H1 (cell line): ENCODE measurements around the gene TBC1D16. TPM values are rescaled to one million over a fixed set of nuclear protein-coding genes. Genes with fewer than 3 reads are reported as not detected.
A peak's percentile ranks its signal among the peaks of the same experiment; 100 is the strongest.

Experiments used
- BACH1 ChIP-seq: IDR thresholded peaks from 2 replicates; pipeline ENCODE4 v1.6.1; 2012; ENCODE audit warnings: low read length, improper control_type of control experiment
- BCL11A ChIP-seq, 2 experiments: IDR thresholded peaks; one replicate each; pipeline ENCODE4 v1.6.1; 2011; ENCODE audit warnings: low read depth in 2 of 2, low read length in 2 of 2, mild to moderate bottlenecking in 2 of 2
- CBX8 ChIP-seq: fragments of 300-800, 300-1000 bp; sonication (generic); IDR thresholded peaks from 2 replicates; pipeline ENCODE4 v1.7.1; 2016; ENCODE audit warnings: low read depth, low read length, borderline replicate concordance
- CEBPB ChIP-seq: IDR thresholded peaks from 2 replicates; pipeline ENCODE4 v1.6.1; 2012; ENCODE audit warnings: low read depth, low read length
- CREB1 ChIP-seq: IDR thresholded peaks from 2 replicates; pipeline ENCODE4 v1.6.1; 2012; ENCODE audit warnings: inconsistent platforms
- HDAC2 ChIP-seq, 2 experiments: fragments of 300-600 bp in 1 of 2; sonication (generic) in 1 of 2; IDR thresholded peaks; 2 replicates each; pipeline ENCODE4 v1.6.1; 2011 to 2012; ENCODE audit warnings: low read depth in 2 of 2, low read length in 2 of 2, mild to moderate bottlenecking in 2 of 2, moderate library complexity in 2 of 2, borderline replicate concordance in 1 of 2, inconsistent platforms in 1 of 2
- JUN ChIP-seq: IDR thresholded peaks from 2 replicates; pipeline ENCODE4 v1.6.1; 2011; ENCODE audit warnings: low read depth, mild to moderate bottlenecking, improper control_type of control experiment, low read length
- JUND ChIP-seq: IDR thresholded peaks from 2 replicates; pipeline ENCODE4 v1.6.1; 2011; ENCODE audit warnings: mild to moderate bottlenecking, improper control_type of control experiment, low read length
- POU5F1 ChIP-seq: IDR thresholded peaks from 2 replicates; pipeline ENCODE4 v1.6.1; 2011; ENCODE audit warnings: low read depth, mild to moderate bottlenecking, low read length, moderate library complexity
- RAD21 ChIP-seq, 2 experiments: IDR thresholded peaks in 1 of 2; conservative IDR thresholded peaks in 1 of 2; 2 replicates each; pipeline ENCODE4 v1.6.1; 2011; ENCODE audit warnings: low read depth in 2 of 2, low read length in 2 of 2, improper control_type of control experiment in 1 of 2, inconsistent platforms in 1 of 2, mild to moderate bottlenecking in 1 of 2, moderate library complexity in 1 of 2
- RBBP5 ChIP-seq: IDR thresholded peaks from 2 replicates; pipeline ENCODE4 v1.7.1; 2012; ENCODE audit warnings: low read depth, mild to moderate bottlenecking, inconsistent platforms, low read length, moderate library complexity, borderline replicate concordance
- SAP30 ChIP-seq: fragments of 300-600 bp; sonication (generic); IDR thresholded peaks from 2 replicates; pipeline ENCODE4 v1.7.1; 2012; ENCODE audit warnings: low read length, moderate library complexity, mild to moderate bottlenecking, inconsistent platforms; ENCODE audit not compliant: insufficient read depth, insufficient replicate concordance
- SIN3A ChIP-seq, 2 experiments: IDR thresholded peaks in 1 of 2; conservative IDR thresholded peaks in 1 of 2; 2 replicates each; pipeline ENCODE4 v1.6.1; 2011 to 2012; ENCODE audit warnings: low read length in 2 of 2, improper control_type of control experiment in 1 of 2, low read depth in 1 of 2, mild to moderate bottlenecking in 1 of 2
- SP1 ChIP-seq: IDR thresholded peaks from 2 replicates; pipeline ENCODE4 v1.6.1; 2011; ENCODE audit warnings: low read depth, low read length
- SP2 ChIP-seq: IDR thresholded peaks from 2 replicates; pipeline ENCODE4 v1.6.1; 2012; ENCODE audit warnings: mild to moderate bottlenecking, low read length, inconsistent platforms
- SP4 ChIP-seq: IDR thresholded peaks from 2 replicates; pipeline ENCODE4 v1.6.1; 2012; ENCODE audit warnings: low read length, inconsistent platforms
- TAF1 ChIP-seq: IDR thresholded peaks from 2 replicates; pipeline ENCODE4 v1.6.1; 2011; ENCODE audit warnings: mild to moderate bottlenecking, low read depth, low read length
- TBP ChIP-seq: IDR thresholded peaks from 2 replicates; pipeline ENCODE4 v1.6.1; 2011; ENCODE audit warnings: low read depth, low read length, improper control_type of control experiment
- YY1 ChIP-seq: IDR thresholded peaks from 2 replicates; pipeline ENCODE4 v1.6.1; 2011; ENCODE audit warnings: low read depth, mild to moderate bottlenecking, low read length
- polyA plus RNA-seq, 7 experiments: library from polyadenylated mRNA; depleted of rRNA in 3 of 7; stranded (reverse) in 5 of 7; unstranded in 2 of 7; fragments of >200 nt in 5 of 7; fragments of 200-250 nt in 2 of 7; gene quantifications; 1 replicate in 5 of 7; 2 replicates in 1 of 7; 4 replicates in 1 of 7; pipeline versions ENCODE4 v1.2.1 to v1.2.3, GENCODE V29; 2011 to 2013; ENCODE audit warnings: missing spikeins in 2 of 7, mixed read lengths in 2 of 7
- total RNA-seq: library from RNA; stranded (reverse); fragmentation: NEBNext Ultra II Directional; extraction: Animal tissue kit (Norgen Biotek cat#: 25700); gene quantifications from 2 replicates; pipeline ENCODE4 v1.2.1, GENCODE V29; 2021
- TF ChIP-seq, protein P1 (sequence below), 3 experiments: IDR thresholded peaks; 1 replicate in 2 of 3; 2 replicates in 1 of 3; pipeline versions ENCODE4 v1.5.1 to v1.6.1; 2011; ENCODE audit warnings: low read length in 3 of 3, mild to moderate bottlenecking in 3 of 3, inconsistent platforms in 2 of 3, low read depth in 1 of 3, moderate library complexity in 1 of 3; ENCODE audit not compliant: insufficient read depth in 1 of 3; ENCODE audit errors: control extremely low read depth in 1 of 3
- TF ChIP-seq, protein P2 (sequence below): IDR thresholded peaks from 2 replicates; pipeline ENCODE4 v1.6.1; 2011; ENCODE audit warnings: low read depth, mild to moderate bottlenecking, low read length; ENCODE audit not compliant: insufficient read depth

TBC1D16 gene
- total and polyA plus RNA-seq, 2 of the 8 experiments (the other 6 are each of a cell fraction or from before 2014, with no cell fraction given), result 21.1 to 109 TPM

DNA sequence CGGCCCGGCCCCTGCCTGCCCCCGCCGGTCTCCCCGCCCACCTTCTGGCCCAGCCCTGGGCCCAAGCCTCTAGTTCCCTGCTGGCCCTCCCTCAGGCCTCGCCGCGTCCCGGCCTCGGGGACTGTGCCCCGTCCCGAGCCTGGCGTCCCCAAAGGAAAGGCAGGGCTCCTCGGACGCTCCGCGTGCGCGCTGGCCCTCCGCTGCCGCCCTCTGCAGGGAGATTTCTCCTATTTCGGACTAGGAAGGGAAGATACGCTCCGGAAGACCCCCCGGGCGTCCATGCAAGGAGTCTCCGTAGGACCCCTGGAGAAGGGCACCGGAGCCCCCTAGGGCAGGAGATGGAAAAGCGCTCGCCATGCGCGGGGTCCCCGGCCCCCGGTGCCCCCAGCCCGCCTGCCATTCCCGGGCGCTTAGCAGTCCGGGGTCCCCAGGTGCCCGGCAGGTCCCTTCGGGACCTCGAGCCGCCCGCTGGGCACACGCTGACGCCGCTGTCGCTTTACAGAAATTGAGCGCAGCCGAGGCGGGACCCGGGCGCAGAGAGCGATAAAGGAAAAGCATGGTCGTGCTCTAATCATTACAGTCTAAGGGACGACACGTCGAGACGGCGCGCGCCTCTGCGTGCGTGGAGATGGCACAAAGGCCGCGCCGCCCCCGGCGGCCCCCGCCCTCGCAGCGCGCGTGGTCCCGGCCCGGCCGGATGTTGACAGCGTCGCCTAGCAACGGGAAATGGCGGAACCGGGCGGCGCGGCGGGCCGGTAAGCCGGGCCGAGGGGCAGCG is 454 bp upstream of the TBC1D16 start, which contains the start of gene CCDC40 (continued):
- TF ChIP-seq RBBP5 (peak; percentile 84; the same call in 1 of the 2 replicates), SAP30 (peak; percentile 47), SIN3A (conservative IDR thresholded peaks at IDR 0.05 in 1 of 2, IDR thresholded peaks at IDR 0.05 in 1 of 2; ENCODE audit: low read depth in 1 of 2, low read length in 2 of 2) (peak; percentile 79 to 96; a peak in 3 of 4 replicates), BCL11A (IDR thresholded peaks at IDR 0.05; ENCODE audit: low read depth in 2 of 2, low read length in 2 of 2) (no peak), JUN (no peak), YY1 (peak; percentile 87), POU5F1 (no peak), RAD21 (IDR thresholded peaks at IDR 0.05 in 1 of 2, conservative IDR thresholded peaks at IDR 0.05 in 1 of 2; ENCODE audit: low read depth in 2 of 2, low read length in 2 of 2) (no peak), TAF1 (peak; percentile 54), SP4 (peak; percentile 72; the same call in 1 of the 2 replicates), SP1 (no peak), TBP (no peak), CREB1 (no peak; the same call in 1 of the 2 replicates), BACH1 (0 out of 2 replicates have a peak, but pooled peaks have one; percentile 12), HDAC2 (IDR thresholded peaks at IDR 0.05; ENCODE audit: borderline replicate concordance in 1 of 2, low read depth in 2 of 2, low read length in 2 of 2) (peak in 1 of 2 experiments; percentile 95; a peak in 2 of 4 replicates), CBX8 (no peak), JUND (no peak), CEBPB (no peak), SP2 (no peak)
- TF ChIP-seq, protein P1, sequence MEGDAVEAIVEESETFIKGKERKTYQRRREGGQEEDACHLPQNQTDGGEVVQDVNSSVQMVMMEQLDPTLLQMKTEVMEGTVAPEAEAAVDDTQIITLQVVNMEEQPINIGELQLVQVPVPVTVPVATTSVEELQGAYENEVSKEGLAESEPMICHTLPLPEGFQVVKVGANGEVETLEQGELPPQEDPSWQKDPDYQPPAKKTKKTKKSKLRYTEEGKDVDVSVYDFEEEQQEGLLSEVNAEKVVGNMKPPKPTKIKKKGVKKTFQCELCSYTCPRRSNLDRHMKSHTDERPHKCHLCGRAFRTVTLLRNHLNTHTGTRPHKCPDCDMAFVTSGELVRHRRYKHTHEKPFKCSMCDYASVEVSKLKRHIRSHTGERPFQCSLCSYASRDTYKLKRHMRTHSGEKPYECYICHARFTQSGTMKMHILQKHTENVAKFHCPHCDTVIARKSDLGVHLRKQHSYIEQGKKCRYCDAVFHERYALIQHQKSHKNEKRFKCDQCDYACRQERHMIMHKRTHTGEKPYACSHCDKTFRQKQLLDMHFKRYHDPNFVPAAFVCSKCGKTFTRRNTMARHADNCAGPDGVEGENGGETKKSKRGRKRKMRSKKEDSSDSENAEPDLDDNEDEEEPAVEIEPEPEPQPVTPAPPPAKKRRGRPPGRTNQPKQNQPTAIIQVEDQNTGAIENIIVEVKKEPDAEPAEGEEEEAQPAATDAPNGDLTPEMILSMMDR (IDR thresholded peaks at IDR 0.05; ENCODE audit: control extremely low read depth in 1 of 3, insufficient read depth in 1 of 3, low read depth in 1 of 3, low read length in 3 of 3), result no peak
- TF ChIP-seq, protein P2, sequence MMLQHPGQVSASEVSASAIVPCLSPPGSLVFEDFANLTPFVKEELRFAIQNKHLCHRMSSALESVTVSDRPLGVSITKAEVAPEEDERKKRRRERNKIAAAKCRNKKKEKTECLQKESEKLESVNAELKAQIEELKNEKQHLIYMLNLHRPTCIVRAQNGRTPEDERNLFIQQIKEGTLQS, result no peak
